A549 (cell line): ENCODE measurements around the gene QPCT. TPM values are rescaled to one million over a fixed set of nuclear protein-coding genes. Genes with fewer than 3 reads are reported as not detected.

ENCODE experiments used
- ATAC-seq, 2 experiments: fragments of 200-7000 bp in 1 of 2; fragments of >200 bp in 1 of 2; cut with Nextera tagmentation in 1 of 2; cut with Tn5 transposase in 1 of 2; 3 replicates each; pipeline versions ENCODE4 v1.8.0 to v1.9.1; 2018 to 2020; ENCODE audit warnings: mild to moderate bottlenecking in 1 of 2, moderate library complexity in 1 of 2
- CTCF ChIA-PET: fragments of 300-600 bp; sonication (Branson Sonifier 250); formaldehyde crosslinking; extraction: SDS; loops from one replicate; lab custom pipeline; 2021; ENCODE audit warnings: antibody characterized with exemption, inconsistent platforms; lab: Yijun Ruan, JAX
- POLR2A ChIA-PET: fragments of 350-600 bp; formaldehyde crosslinking; extraction: SDS; loops from one replicate; lab custom pipeline; 2021; ENCODE audit warnings: antibody characterized with exemption, inconsistent platforms; lab: Yijun Ruan, JAX
- DNase-seq, 2 experiments: peaks; one replicate each; pipeline versions ENCODE4 v3.0.0 to v3.0.0-alpha.2; 2011 to 2016; ENCODE audit warnings: low read depth in 1 of 2, low spot score in 1 of 2
- FAIRE-seq: peaks from 2 replicates; lab custom pipeline; 2011; peaks lifted over from hg19 to GRCh38; lab: Jason Lieb, UNC
- H3K27ac ChIP-seq, 2 experiments: fragments of >200 bp; sonication (Bioruptor Twin); formaldehyde crosslinking; 3 replicates each; pipeline ENCODE4 v1.5.1; 2016 to 2017
- H3K4me1 ChIP-seq: fragments of >200 bp; sonication (Bioruptor Twin); formaldehyde crosslinking; 3 replicates; pipeline ENCODE4 v1.6.1; 2016
- H3K4me2 ChIP-seq: fragments of >200 bp; sonication (Bioruptor Twin); formaldehyde crosslinking; 3 replicates; pipeline ENCODE4 v1.6.1; 2016
- H3K4me3 ChIP-seq: fragments of >200 bp; sonication (Bioruptor Twin); formaldehyde crosslinking; 3 replicates; pipeline ENCODE4 v1.5.1; 2016
- H3K9me3 ChIP-seq: fragments of >200 bp; sonication (Bioruptor Twin); formaldehyde crosslinking; 3 replicates; pipeline ENCODE4 v1.6.1; 2016
- CBX2 ChIP-seq: fragments of 200-600 bp; sonication (generic); IDR thresholded peaks from 2 replicates; pipeline ENCODE4 v1.6.1; 2016; ENCODE audit warnings: low read depth, mild to moderate bottlenecking, borderline replicate concordance
- CEBPB ChIP-seq, 2 experiments: fragments of >200 bp in 1 of 2; sonication (Bioruptor Twin) in 1 of 2; formaldehyde crosslinking in 1 of 2; IDR thresholded peaks; 2 replicates each; pipeline ENCODE4 v1.6.1; 2012 to 2016
- E2F6 ChIP-seq: IDR thresholded peaks from 2 replicates; pipeline ENCODE4 v1.6.1; 2012; ENCODE audit warnings: low read depth, borderline replicate concordance
- ELK1 ChIP-seq: fragments of 150-350 bp; IDR thresholded peaks from 2 replicates; pipeline ENCODE4 v1.6.1; 2014; ENCODE audit warnings: low read depth, mild to moderate bottlenecking, low read length
- ESRRA ChIP-seq: fragments of 150-350 bp; IDR thresholded peaks from 2 replicates; pipeline ENCODE4 v1.6.1; 2014; ENCODE audit warnings: mild to moderate bottlenecking, low read length, borderline replicate concordance
- FOSL2 ChIP-seq, 2 experiments: fragments of 450-650 bp in 1 of 2; fragments of >200 bp in 1 of 2; sonication (Bioruptor Twin) in 1 of 2; formaldehyde crosslinking; IDR thresholded peaks; 2 replicates each; pipeline versions ENCODE4 v1.5.0 to v1.6.1; 2016 to 2020; ENCODE audit warnings: mild to moderate bottlenecking in 1 of 2, moderate library complexity in 1 of 2
- JUNB ChIP-seq: fragments of >200 bp; sonication (Bioruptor Twin); formaldehyde crosslinking; IDR thresholded peaks from 2 replicates; pipeline ENCODE4 v1.6.1; 2016
- MAFK ChIP-seq: fragments of 450-650 bp; IDR thresholded peaks from 2 replicates; pipeline ENCODE4 v1.6.1; 2014; ENCODE audit not compliant: partially characterized antibody
- NFE2L2 ChIP-seq: fragments of 150-350 bp; conservative IDR thresholded peaks from 2 replicates; pipeline ENCODE4 v1.6.1; 2014; ENCODE audit warnings: low read length
- NR3C1 ChIP-seq: fragments of >200 bp; sonication (Bioruptor Twin); formaldehyde crosslinking; IDR thresholded peaks from 3 replicates; pipeline ENCODE4 v1.6.1; 2017
- REST ChIP-seq: fragments of 200-600 bp; sonication (generic); IDR thresholded peaks from 2 replicates; pipeline ENCODE4 v1.6.1; 2016; ENCODE audit warnings: antibody characterized with exemption, mild to moderate bottlenecking, moderate library complexity
- ZSCAN20 ChIP-seq: fragments of 250-450 bp; sonication (Bioruptor Pico); IDR thresholded peaks from 2 replicates; pipeline ENCODE4 v1.8.0; 2022; ENCODE audit warnings: mild to moderate bottlenecking, moderate library complexity
- WGBS: methylation state at CpG from one replicate; pipeline ENCODE4 v1.1.6; 2017; ENCODE audit errors: missing lambda C conversion rate; 5-methylcytosine and 5-hydroxymethylcytosine counted together
- polyA plus RNA-seq, 4 experiments: library from polyadenylated mRNA; depleted of rRNA in 3 of 4; stranded (reverse); fragments of >200 nt; fragmentation: RNase III in 1 of 4; extraction: RNeasy Plus Mini Kit Qiagen cat#74134 plus additional on column Dnase treatment in 1 of 4; gene quantifications; 2 replicates in 3 of 4; 3 replicates in 1 of 4; pipeline ENCODE4 v1.2.3, GENCODE V29; 2011 to 2017
- TF ChIP-seq, protein P1 (sequence below): fragments of 250-450 bp; sonication (Bioruptor Pico); IDR thresholded peaks from 2 replicates; pipeline ENCODE4 v1.5.0; 2021; ENCODE audit warnings: mild to moderate bottlenecking, moderate library complexity, borderline replicate concordance
- TF ChIP-seq, protein P2 (sequence below): fragments of >200 bp; sonication (Bioruptor Twin); formaldehyde crosslinking; IDR thresholded peaks from 2 replicates; pipeline ENCODE4 v1.6.1; 2016
- TF ChIP-seq, protein P3 (sequence below): IDR thresholded peaks from 2 replicates; pipeline ENCODE4 v1.6.1; 2012

QPCT gene
- polyA plus RNA-seq, 2 of the 4 experiments (the other 2 are of a cell fraction), result 20.0 to 42.7 TPM

DNA sequence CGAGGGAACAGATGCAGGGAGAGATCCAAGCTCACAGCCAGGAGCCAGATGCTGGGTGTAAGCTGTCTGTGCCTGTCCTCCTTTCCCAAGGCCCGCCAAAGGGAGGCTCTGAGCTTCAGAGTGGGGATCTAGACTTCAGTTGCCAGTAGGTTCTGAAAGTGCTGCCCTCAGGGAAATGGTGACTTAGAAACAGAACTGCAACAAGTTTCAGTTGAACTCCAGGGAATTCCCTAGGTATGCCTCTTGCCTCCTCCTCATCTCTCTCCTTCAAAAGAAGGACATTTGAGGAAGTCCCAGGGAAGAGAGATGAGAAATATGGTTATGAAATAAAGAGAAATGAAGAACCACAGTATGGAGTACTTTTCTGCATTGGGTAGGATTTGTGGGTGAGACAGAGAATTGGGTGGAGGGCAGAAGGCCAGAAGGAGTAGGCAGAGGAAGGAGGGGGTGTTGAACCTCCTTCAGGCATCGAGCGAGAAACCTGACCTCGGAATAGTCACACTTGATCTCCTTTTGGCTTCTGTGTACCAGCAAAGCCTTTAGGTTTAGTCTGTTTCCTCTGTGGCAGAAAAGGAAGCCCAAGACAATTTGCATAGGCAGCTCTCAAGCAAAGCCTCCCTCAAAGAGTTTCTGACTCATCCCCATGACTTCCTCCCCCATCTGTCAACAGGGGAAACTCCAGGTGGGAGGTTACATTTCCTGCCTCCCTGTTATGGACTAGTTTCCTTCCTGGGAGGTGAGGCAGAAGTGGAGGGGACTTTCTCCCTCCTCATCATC lies 45.7 kb downstream of the QPCT start:
- peak; percentile 17 for TF ChIP-seq MAFK
- no peak; the same call in 1 of the 2 replicates for TF ChIP-seq E2F6
- peak; percentile 63 for TF ChIP-seq FOSL2 (IDR thresholded peaks at IDR 0.05)
- peak; percentile 81 for TF ChIP-seq FOSL2 (CRISPR knock-in tag; IDR thresholded peaks at IDR 0.05)
- TF ChIP-seq JUNB, result peak; percentile 39; the same call in 1 of the 2 replicates
- TF ChIP-seq, all 56 proteins: peak for 3
- WGBS, result 45% methylated on average over 5 of the region's 5 CpGs
- POLR2A ChIA-PET, result interaction anchor here (2.2 kb wide), 1 partner anchor 47 kb away, joined by 5 read pairs; no protein-coding TSS in a partner anchor
- peak overlapping the region; percentile 35 to 80 for H3K27ac ChIP-seq
- CTCF ChIA-PET, result interaction anchor here (0.6 to 5.0 kb wide), 13 partner anchors 8 to 932 kb away, joined by 3 to 51 read pairs (median 4); no protein-coding TSS in a partner anchor
- DNase-seq (peak; percentile 79 to 86), ATAC-seq (peak; percentile 86 to 91), FAIRE-seq (no peak)
- H3K4me3 ChIP-seq, result no peak overlapping the region
- H3K4me1 ChIP-seq, result peaks cover 22% of the 10 kb centered on the region
- H3K9me3 ChIP-seq, result no peaks in the 10 kb centered on the region
- peak overlapping the region; percentile 65 for H3K4me2 ChIP-seq

DNA sequence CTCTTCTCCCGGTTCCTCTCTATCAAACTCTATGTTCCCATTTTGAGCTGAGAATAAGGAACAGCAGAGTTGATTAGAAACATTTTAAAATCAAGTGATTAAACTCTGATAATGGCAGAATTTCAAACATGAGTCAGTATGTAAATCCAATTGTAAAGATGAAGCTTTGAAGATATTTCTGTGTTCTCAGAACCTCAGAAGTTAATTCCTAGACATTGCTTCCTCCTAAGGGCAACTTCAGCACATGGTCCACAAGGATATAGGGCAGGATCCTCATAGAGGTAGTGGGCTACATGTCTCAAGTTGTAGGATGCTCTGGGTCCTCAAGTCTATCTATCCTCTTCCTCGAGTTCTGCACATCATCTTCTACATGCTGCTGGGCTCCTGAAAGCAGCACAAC lies 46.3 kb downstream of the QPCT start:
- ChIA-PET CTCF (interaction anchor here (0.8 to 5.0 kb wide), 13 partner anchors 9 to 591 kb away, joined by 3 to 51 read pairs (median 4); no protein-coding TSS in a partner anchor), POLR2A (interaction anchor here (2.2 kb wide), 1 partner anchor 47 kb away, joined by 5 read pairs; no protein-coding TSS in a partner anchor)
- DNase-seq, result no peak
- 30% methylated on average over 2 of the region's 2 CpGs for WGBS
- Histone ChIP-seq H3K27ac (peak overlapping the region; percentile 21 to 80; a peak in 3 of 6 replicates), H3K4me3 (no peak overlapping the region), H3K9me3 (no peaks in the 10 kb centered on the region), H3K4me1 (peaks cover 22% of the 10 kb centered on the region), H3K4me2 (peak overlapping the region; percentile 65)
- no peak for FAIRE-seq
- TF ChIP-seq NFE2L2 (no peak), REST (no peak), ESRRA (no peak), ELK1 (no peak), CEBPB (IDR thresholded peaks at IDR 0.05) (no peak), ZSCAN20 (CRISPR knock-in tag) (no peak), NR3C1 (no peak), CBX2 (no peak)
- TF ChIP-seq, protein P1, sequence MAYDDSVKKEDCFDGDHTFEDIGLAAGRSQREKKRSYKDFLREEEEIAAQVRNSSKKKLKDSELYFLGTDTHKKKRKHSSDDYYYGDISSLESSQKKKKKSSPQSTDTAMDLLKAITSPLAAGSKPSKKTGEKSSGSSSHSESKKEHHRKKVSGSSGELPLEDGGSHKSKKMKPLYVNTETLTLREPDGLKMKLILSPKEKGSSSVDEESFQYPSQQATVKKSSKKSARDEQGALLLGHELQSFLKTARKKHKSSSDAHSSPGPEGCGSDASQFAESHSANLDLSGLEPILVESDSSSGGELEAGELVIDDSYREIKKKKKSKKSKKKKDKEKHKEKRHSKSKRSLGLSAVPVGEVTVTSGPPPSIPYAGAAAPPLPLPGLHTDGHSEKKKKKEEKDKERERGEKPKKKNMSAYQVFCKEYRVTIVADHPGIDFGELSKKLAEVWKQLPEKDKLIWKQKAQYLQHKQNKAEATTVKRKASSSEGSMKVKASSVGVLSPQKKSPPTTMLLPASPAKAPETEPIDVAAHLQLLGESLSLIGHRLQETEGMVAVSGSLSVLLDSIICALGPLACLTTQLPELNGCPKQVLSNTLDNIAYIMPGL (CRISPR knock-in tag), result no peak
- TF ChIP-seq, protein P2, sequence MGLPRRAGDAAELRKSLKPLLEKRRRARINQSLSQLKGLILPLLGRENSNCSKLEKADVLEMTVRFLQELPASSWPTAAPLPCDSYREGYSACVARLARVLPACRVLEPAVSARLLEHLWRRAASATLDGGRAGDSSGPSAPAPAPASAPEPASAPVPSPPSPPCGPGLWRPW, result no peak
- TF ChIP-seq, protein P3, sequence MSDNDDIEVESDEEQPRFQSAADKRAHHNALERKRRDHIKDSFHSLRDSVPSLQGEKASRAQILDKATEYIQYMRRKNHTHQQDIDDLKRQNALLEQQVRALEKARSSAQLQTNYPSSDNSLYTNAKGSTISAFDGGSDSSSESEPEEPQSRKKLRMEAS, result no peak
- peak; percentile 9 to 17; a peak in 2 of 6 replicates for ATAC-seq
